ENCODE results near the gene P2RY4. TPM values are rescaled to one million over a fixed set of nuclear protein-coding genes. Genes with fewer than 3 reads are reported as not detected.
"Not testable (repeated sequence)": the region's sequence is repeated elsewhere in the genome, so short reads cannot be mapped to it uniquely, and the experiment has no call there.

Gene P2RY4
- total and polyA plus RNA-seq, 4 donors = 0.91 to 1.2 TPM; not detected in 2

DNA sequence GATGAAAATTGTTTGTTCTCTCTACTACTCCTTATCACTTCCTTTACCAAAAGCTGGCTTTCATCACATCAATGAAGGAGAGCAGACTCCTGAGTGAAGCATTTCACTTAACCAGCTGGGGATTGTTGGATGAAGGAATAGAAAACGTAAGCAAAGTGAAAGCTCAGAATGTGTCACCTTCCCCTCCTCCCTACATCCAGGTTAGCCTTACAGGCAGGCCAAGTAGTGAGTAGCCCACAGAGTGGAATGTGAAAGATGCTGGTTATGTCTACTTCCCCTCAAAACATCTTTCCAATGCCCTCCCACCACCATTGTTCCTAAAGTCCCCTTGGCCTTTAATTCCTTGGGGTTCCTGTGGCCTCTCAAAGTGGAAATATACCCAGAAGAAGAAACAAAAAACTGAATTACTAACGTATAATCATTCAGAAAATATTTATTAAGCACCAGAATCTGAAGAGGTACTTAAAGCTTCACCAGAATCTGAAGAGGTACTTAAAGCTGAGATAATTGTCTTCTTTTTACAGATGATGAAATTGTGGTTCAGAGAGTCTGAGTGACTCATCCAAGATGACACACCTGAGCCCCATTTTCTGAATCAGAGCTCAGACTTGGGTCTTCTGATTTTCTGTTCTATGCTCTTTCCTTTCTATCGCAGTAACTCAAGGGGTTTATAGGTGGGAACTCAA is 6.5 kb downstream of the P2RY4 start:
- ATAC-seq (ENCODE audit: low FRiP score) (no peak), DNase-seq (no peak)
- H3K4me3 ChIP-seq (ENCODE audit: low read length in 2 of 2) = no peak overlapping the region
- H3K27me3 ChIP-seq (ENCODE audit: control insufficient read depth in 1 of 2, insufficient read depth in 2 of 2, low read length in 1 of 2) = no peaks in the 10 kb centered on the region
- 72 to 94% methylated on average over 3 of the region's 3 CpGs for WGBS, 2 donors
- H3K9me3 ChIP-seq (ENCODE audit: control insufficient read depth, low read length) = no peaks in the 10 kb centered on the region
- intact Hi-C loops (cut with DNase I) = no loop called here
- no peaks in the 10 kb centered on the region for H3K36me3 ChIP-seq (ENCODE audit: control insufficient read depth in 1 of 2, insufficient read depth in 2 of 2, low read length in 1 of 2)
- H3K27ac ChIP-seq (ENCODE audit: low read depth in 1 of 2, low read length in 2 of 2) = no peak overlapping the region
- no peaks in the 10 kb centered on the region for H3K4me1 ChIP-seq (ENCODE audit: control insufficient read depth in 1 of 2, insufficient read depth in 2 of 2, low read length in 2 of 2)

DNA sequence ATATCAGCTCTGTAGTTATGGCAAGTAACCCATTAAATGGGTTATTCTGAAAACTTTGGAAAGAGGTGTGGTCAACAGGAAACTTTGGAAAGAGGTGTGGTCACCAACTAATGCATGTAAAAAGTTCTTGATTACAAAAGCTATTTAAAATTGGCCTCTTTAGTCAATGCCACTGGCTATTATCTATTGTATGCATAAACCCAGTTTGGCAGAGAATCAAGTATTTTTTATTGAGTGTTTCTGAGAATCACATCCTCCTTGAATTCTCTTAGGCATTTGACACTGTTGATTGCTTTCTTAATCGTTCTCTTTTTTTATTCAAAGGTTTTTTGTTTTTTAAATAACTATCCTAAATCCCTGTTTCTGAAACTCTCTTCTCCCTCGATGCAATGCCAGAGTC is 7.5 kb downstream of the P2RY4 start:
- intact Hi-C loops (cut with DNase I) = no loop called here
- H3K36me3 ChIP-seq (ENCODE audit: control insufficient read depth in 1 of 2, insufficient read depth in 2 of 2, low read length in 1 of 2) = no peaks in the 10 kb centered on the region

GRCh38 chrX:70247252-70247651 is 12.8 kb downstream of the P2RY4 start:
- H3K27ac ChIP-seq (ENCODE audit: low read depth in 1 of 2, low read length in 2 of 2) = no peak overlapping the region
- no peaks in the 10 kb centered on the region for H3K36me3 ChIP-seq (ENCODE audit: control insufficient read depth in 1 of 2, insufficient read depth in 2 of 2, low read length in 1 of 2)
- 90 to 98% methylated on average over 2 of the region's 2 CpGs for WGBS, 2 donors
- no peaks in the 10 kb centered on the region for H3K4me1 ChIP-seq (ENCODE audit: control insufficient read depth in 1 of 2, insufficient read depth in 2 of 2, low read length in 2 of 2)
- no peaks in the 10 kb centered on the region for H3K27me3 ChIP-seq (ENCODE audit: control insufficient read depth in 1 of 2, insufficient read depth in 2 of 2, low read length in 1 of 2)
- no peak overlapping the region for H3K4me3 ChIP-seq (ENCODE audit: low read length in 2 of 2)
- no peaks in the 10 kb centered on the region for H3K9me3 ChIP-seq (ENCODE audit: control insufficient read depth, low read length)
- ATAC-seq (ENCODE audit: low FRiP score) (no peak), DNase-seq (no peak)
- intact Hi-C loops (cut with DNase I) = no loop called here

More for the DNA sequence above, 7.5 kb downstream of the P2RY4 start:
- Histone ChIP-seq H3K27ac (ENCODE audit: low read depth in 1 of 2, low read length in 2 of 2) (no peak overlapping the region), H3K27me3 (ENCODE audit: control insufficient read depth in 1 of 2, insufficient read depth in 2 of 2, low read length in 1 of 2) (no peaks in the 10 kb centered on the region), H3K4me3 (ENCODE audit: low read length in 2 of 2) (no peak overlapping the region), H3K4me1 (ENCODE audit: control insufficient read depth in 1 of 2, insufficient read depth in 2 of 2, low read length in 2 of 2) (no peaks in the 10 kb centered on the region), H3K9me3 (ENCODE audit: control insufficient read depth, low read length) (no peaks in the 10 kb centered on the region)
- no peak for DNase-seq
- no peak for ATAC-seq (ENCODE audit: low FRiP score)
- 58 to 82% methylated on average over 2 of the region's 2 CpGs for WGBS, 2 donors

- H3K4me3 ChIP-seq (ENCODE audit: low read length in 2 of 2) = no peak overlapping the region
- no peaks in the 10 kb centered on the region for H3K27me3 ChIP-seq (ENCODE audit: control insufficient read depth in 1 of 2, insufficient read depth in 2 of 2, low read length in 1 of 2)
- no peak for DNase-seq
- H3K9me3 ChIP-seq (ENCODE audit: control insufficient read depth, low read length) = no peaks in the 10 kb centered on the region
- H3K4me1 ChIP-seq (ENCODE audit: control insufficient read depth in 1 of 2, insufficient read depth in 2 of 2, low read length in 2 of 2) = no peaks in the 10 kb centered on the region
- H3K27ac ChIP-seq (ENCODE audit: low read depth in 1 of 2, low read length in 2 of 2) = no peak overlapping the region
- intact Hi-C loops (cut with DNase I) = no loop called here
- H3K36me3 ChIP-seq (ENCODE audit: control insufficient read depth in 1 of 2, insufficient read depth in 2 of 2, low read length in 1 of 2) = no peaks in the 10 kb centered on the region
- 5 to 23% methylated on average over 6 of the region's 6 CpGs for WGBS, 2 donors
- ATAC-seq (ENCODE audit: low FRiP score) = no peak
Measured at GRCh38 chrX:70244881-70245280, 15.1 kb downstream of the P2RY4 start.

- DNase-seq; H3K27ac ChIP-seq (ENCODE audit: low read depth in 1 of 2, low read length in 2 of 2); H3K4me3 ChIP-seq (ENCODE audit: low read length in 2 of 2); ATAC-seq (ENCODE audit: low FRiP score); H3K36me3 ChIP-seq (ENCODE audit: control insufficient read depth in 1 of 2, insufficient read depth in 2 of 2, low read length in 1 of 2); H3K9me3 ChIP-seq (ENCODE audit: control insufficient read depth, low read length); H3K27me3 ChIP-seq (ENCODE audit: control insufficient read depth in 1 of 2, insufficient read depth in 2 of 2, low read length in 1 of 2); H3K4me1 ChIP-seq (ENCODE audit: control insufficient read depth in 1 of 2, insufficient read depth in 2 of 2, low read length in 2 of 2); intact Hi-C loops (cut with DNase I): not testable (repeated sequence)
- WGBS, 2 donors = 71 to 88% methylated on average over 5 of the region's 5 CpGs
Measured at GRCh38 chrX:70243601-70244000, 16.4 kb downstream of the P2RY4 start.

DNA sequence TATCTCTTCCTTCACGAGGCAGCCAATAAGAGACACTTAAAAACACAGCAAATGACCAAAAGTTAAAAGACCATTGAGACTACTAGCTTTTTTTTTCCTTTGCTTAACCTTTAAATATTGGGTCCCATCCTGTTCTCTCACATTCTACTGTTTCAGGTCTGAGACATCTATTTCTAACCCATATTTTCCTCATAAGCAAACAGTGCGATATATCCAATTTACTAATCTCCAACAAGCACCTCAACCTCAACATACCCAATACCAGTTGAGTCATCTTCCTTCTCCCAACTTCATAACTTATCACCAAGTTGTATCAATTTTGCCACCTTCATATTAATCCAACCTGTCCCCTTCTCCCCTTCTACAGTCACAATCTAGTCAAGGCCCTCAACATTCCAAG is 18.5 kb downstream of the P2RY4 start:
- Histone ChIP-seq H3K36me3 (ENCODE audit: control insufficient read depth in 1 of 2, insufficient read depth in 2 of 2, low read length in 1 of 2) (no peaks in the 10 kb centered on the region), H3K27me3 (ENCODE audit: control insufficient read depth in 1 of 2, insufficient read depth in 2 of 2, low read length in 1 of 2) (no peaks in the 10 kb centered on the region), H3K4me3 (ENCODE audit: low read length in 2 of 2) (no peak overlapping the region), H3K27ac (ENCODE audit: low read depth in 1 of 2, low read length in 2 of 2) (no peak overlapping the region), H3K9me3 (ENCODE audit: control insufficient read depth, low read length) (no peaks in the 10 kb centered on the region), H3K4me1 (ENCODE audit: control insufficient read depth in 1 of 2, insufficient read depth in 2 of 2, low read length in 2 of 2) (no peaks in the 10 kb centered on the region)
- ATAC-seq (ENCODE audit: low FRiP score) = no peak
- WGBS, 2 donors = 79 to 96% methylated on average over 2 of the region's 2 CpGs
- intact Hi-C loops (cut with DNase I) = no loop called here
- DNase-seq = no peak

DNA sequence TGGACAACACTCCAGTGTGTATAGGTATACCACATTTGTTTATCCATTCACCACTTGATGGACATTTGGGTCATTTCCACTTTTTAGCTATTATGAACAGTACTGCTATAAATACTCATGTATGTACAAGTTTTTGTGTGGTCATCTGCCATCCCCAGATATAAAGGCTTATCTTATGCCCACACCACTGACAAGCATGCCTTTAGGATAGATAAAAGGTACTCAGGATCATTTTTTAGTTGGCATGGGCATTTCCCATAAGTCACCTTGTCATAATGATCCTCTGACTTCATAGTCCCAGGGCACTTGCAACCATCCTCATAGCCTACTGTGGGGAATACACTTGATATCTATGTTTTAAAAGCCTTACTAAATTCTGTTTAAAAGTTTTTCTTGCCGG is 19.3 kb downstream of the P2RY4 start:
- ATAC-seq (ENCODE audit: low FRiP score) (no peak), DNase-seq (no peak)
- Histone ChIP-seq H3K27ac (ENCODE audit: low read depth in 1 of 2, low read length in 2 of 2) (no peak overlapping the region), H3K36me3 (ENCODE audit: control insufficient read depth in 1 of 2, insufficient read depth in 2 of 2, low read length in 1 of 2) (no peaks in the 10 kb centered on the region), H3K4me1 (ENCODE audit: control insufficient read depth in 1 of 2, insufficient read depth in 2 of 2, low read length in 2 of 2) (no peaks in the 10 kb centered on the region), H3K27me3 (ENCODE audit: control insufficient read depth in 1 of 2, insufficient read depth in 2 of 2, low read length in 1 of 2) (no peaks in the 10 kb centered on the region), H3K4me3 (ENCODE audit: low read length in 2 of 2) (no peak overlapping the region), H3K9me3 (ENCODE audit: control insufficient read depth, low read length) (no peaks in the 10 kb centered on the region)
- intact Hi-C loops (cut with DNase I) = no loop called here
- 94 to 100% methylated on average over 1 of the region's 1 CpG for WGBS, 2 donors

GRCh38 chrX:70234355-70234754 is 25.6 kb downstream of the P2RY4 start, which contains the start of gene AWAT1:
AWAT1 (plus strand) TSS chrX:70234655; CDS start chrX:70234696, 41 bp downstream.
- 61 to 88% methylated on average over 3 of the region's 3 CpGs for WGBS, 2 donors

GRCh38 chrX:70231666-70232065 is 28.3 kb downstream of the P2RY4 start:
- WGBS, 2 donors = 67 to 75% methylated on average over 4 of the region's 4 CpGs
- no peak for DNase-seq
- H3K9me3 ChIP-seq (ENCODE audit: control insufficient read depth, low read length) = no peaks in the 10 kb centered on the region
- intact Hi-C loops (cut with DNase I) = no loop called here
- H3K27ac ChIP-seq (ENCODE audit: low read depth in 1 of 2, low read length in 2 of 2) = no peak overlapping the region
- no peaks in the 10 kb centered on the region for H3K4me1 ChIP-seq (ENCODE audit: control insufficient read depth in 1 of 2, insufficient read depth in 2 of 2, low read length in 2 of 2)
- no peak for ATAC-seq (ENCODE audit: low FRiP score)
- no peaks in the 10 kb centered on the region for H3K36me3 ChIP-seq (ENCODE audit: control insufficient read depth in 1 of 2, insufficient read depth in 2 of 2, low read length in 1 of 2)
- no peak overlapping the region for H3K4me3 ChIP-seq (ENCODE audit: low read length in 2 of 2)
- no peaks in the 10 kb centered on the region for H3K27me3 ChIP-seq (ENCODE audit: control insufficient read depth in 1 of 2, insufficient read depth in 2 of 2, low read length in 1 of 2)

More at GRCh38 chrX:70234355-70234754, 25.6 kb downstream of the P2RY4 start, which contains the start of gene AWAT1:
- no peak for DNase-seq
- H3K4me3 ChIP-seq (ENCODE audit: low read length in 2 of 2) = no peak within 1 kb of the TSS
- H3K9me3 ChIP-seq (ENCODE audit: control insufficient read depth, low read length) = no peaks in the 10 kb centered on the region
- intact Hi-C loops (cut with DNase I) = no loop called here
- no peaks in the 10 kb centered on the region for H3K4me1 ChIP-seq (ENCODE audit: control insufficient read depth in 1 of 2, insufficient read depth in 2 of 2, low read length in 2 of 2)
- no peaks in the 10 kb centered on the region for H3K36me3 ChIP-seq (ENCODE audit: control insufficient read depth in 1 of 2, insufficient read depth in 2 of 2, low read length in 1 of 2)
- no peaks in the 10 kb centered on the region for H3K27me3 ChIP-seq (ENCODE audit: control insufficient read depth in 1 of 2, insufficient read depth in 2 of 2, low read length in 1 of 2)
- ATAC-seq (ENCODE audit: low FRiP score) = no peak
- no peak within 1 kb of the TSS for H3K27ac ChIP-seq (ENCODE audit: low read depth in 1 of 2, low read length in 2 of 2)

All from aorta (tissue), 5 donors.